Osteocyte (in vitro differentiated cells): ENCODE results near the gene ANKFY1. TPM values are rescaled to one million over a fixed set of nuclear protein-coding genes. Genes with fewer than 3 reads are reported as not detected.

Experiments used
- DNase-seq: peaks from one replicate; pipeline ENCODE4 v3.0.0; 2021; ENCODE audit warnings: mixed read lengths; ENCODE audit not compliant: unreplicated experiment; ENCODE audit errors: extremely low spot score
- H3K27ac Mint-ChIP-seq: one replicate; pipeline ENCODE4 v1.8.0; 2021; ENCODE audit warnings: mild to moderate bottlenecking, mixed read lengths; ENCODE audit not compliant: unreplicated experiment
- H3K27me3 Mint-ChIP-seq: one replicate; pipeline ENCODE4 v1.8.0; 2021; ENCODE audit warnings: mixed read lengths; ENCODE audit not compliant: unreplicated experiment
- H3K36me3 Mint-ChIP-seq: one replicate; pipeline ENCODE4 v1.8.0; 2021; ENCODE audit warnings: mixed read lengths; ENCODE audit not compliant: unreplicated experiment
- H3K4me1 Mint-ChIP-seq: one replicate; pipeline ENCODE4 v1.8.0; 2021; ENCODE audit warnings: mixed read lengths; ENCODE audit not compliant: unreplicated experiment
- H3K4me3 Mint-ChIP-seq: one replicate; pipeline ENCODE4 v1.8.0; 2021; ENCODE audit warnings: mild to moderate bottlenecking, moderate library complexity, mixed read lengths; ENCODE audit not compliant: unreplicated experiment
- H3K9me3 Mint-ChIP-seq: one replicate; pipeline ENCODE4 v1.8.0; 2021; ENCODE audit warnings: mixed read lengths; ENCODE audit not compliant: unreplicated experiment
- CTCF ChIP-seq: fragments of 200-600 bp; sonication (generic); IDR thresholded peaks from 2 replicates; pipeline ENCODE4 v1.5.0; 2021; ENCODE audit warnings: antibody characterized with exemption, mild to moderate bottlenecking, moderate library complexity
- total RNA-seq: library from RNA; stranded (reverse); gene quantifications from 2 replicates; pipeline ENCODE4 v1.2.1, GENCODE V29; 2021

ANKFY1 gene
- total RNA-seq, 1 donor from 2014 or later, result 61.2 TPM

- no peaks in the 10 kb centered on the region for H3K27me3 Mint-ChIP-seq
- H3K4me3 Mint-ChIP-seq, result no peak overlapping the region
- H3K27ac Mint-ChIP-seq, result no peak overlapping the region
These were observed 138.2 kb downstream of the ANKFY1 start for GRCh38 chr17:4125552-4125951.

DNA sequence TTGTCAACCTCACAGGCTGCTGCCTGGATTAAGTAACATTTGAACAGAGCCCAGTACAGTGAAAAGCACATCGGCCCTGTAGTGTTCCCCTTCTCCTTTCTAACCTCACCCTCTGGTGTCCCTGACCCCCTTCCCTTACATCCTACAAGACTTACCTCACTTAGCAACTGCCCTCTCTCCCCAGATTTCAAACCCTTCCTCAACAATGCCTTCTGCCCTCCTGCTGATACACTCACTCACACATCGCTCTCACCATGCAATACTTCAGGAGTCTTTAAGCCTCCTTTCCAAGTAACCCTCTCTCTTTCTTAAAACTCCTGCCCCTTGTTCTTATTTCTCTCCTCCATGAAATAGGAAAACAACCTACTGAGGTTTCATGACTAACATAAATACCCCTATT is 138.8 kb downstream of the ANKFY1 start:
- H3K36me3 Mint-ChIP-seq, result peaks cover 13% of the 10 kb centered on the region
- no peak for DNase-seq
- no peak for TF ChIP-seq CTCF
- H3K4me1 Mint-ChIP-seq, result peaks cover 15% of the 10 kb centered on the region
- H3K27ac Mint-ChIP-seq, result peak overlapping the region; percentile 1
- no peak overlapping the region for H3K4me3 Mint-ChIP-seq
- H3K9me3 Mint-ChIP-seq, result no peaks in the 10 kb centered on the region
- H3K27me3 Mint-ChIP-seq, result no peaks in the 10 kb centered on the region

More at GRCh38 chr17:4125552-4125951, 138.2 kb downstream of the ANKFY1 start:
- H3K4me1 Mint-ChIP-seq, result peaks cover 15% of the 10 kb centered on the region
- peaks cover 13% of the 10 kb centered on the region for H3K36me3 Mint-ChIP-seq
- TF ChIP-seq CTCF, result no peak
- DNase-seq, result no peak
- no peaks in the 10 kb centered on the region for H3K9me3 Mint-ChIP-seq

- DNase-seq, result no peak
- H3K27me3 Mint-ChIP-seq, result no peaks in the 10 kb centered on the region
- no peaks in the 10 kb centered on the region for H3K4me1 Mint-ChIP-seq
- no peak overlapping the region for H3K27ac Mint-ChIP-seq
- no peak overlapping the region for H3K4me3 Mint-ChIP-seq
- no peaks in the 10 kb centered on the region for H3K9me3 Mint-ChIP-seq
- no peak for TF ChIP-seq CTCF
- peaks cover 32% of the 10 kb centered on the region for H3K36me3 Mint-ChIP-seq
These were observed 143.4 kb downstream of the ANKFY1 start for GRCh38 chr17:4120332-4120731.

- no peaks in the 10 kb centered on the region for H3K9me3 Mint-ChIP-seq
- H3K27me3 Mint-ChIP-seq, result no peaks in the 10 kb centered on the region
- H3K36me3 Mint-ChIP-seq, result peaks cover 35% of the 10 kb centered on the region
- no peaks in the 10 kb centered on the region for H3K4me1 Mint-ChIP-seq
- no peak overlapping the region for H3K27ac Mint-ChIP-seq
- TF ChIP-seq CTCF, result no peak
- DNase-seq, result no peak
- H3K4me3 Mint-ChIP-seq, result no peak overlapping the region
These were observed 144.5 kb downstream of the ANKFY1 start for GRCh38 chr17:4119299-4119698.

- Mint-ChIP-seq H3K27ac (no peak overlapping the region), H3K4me3 (no peak overlapping the region), H3K36me3 (peaks cover 36% of the 10 kb centered on the region), H3K4me1 (no peaks in the 10 kb centered on the region), H3K9me3 (no peaks in the 10 kb centered on the region), H3K27me3 (no peaks in the 10 kb centered on the region)
- DNase-seq, result no peak
- no peak for TF ChIP-seq CTCF
These were observed 145.6 kb downstream of the ANKFY1 start for GRCh38 chr17:4118015-4118743.
